Measurements from ENCODE around the gene PPIP5K2.

The PPIP5K2 gene

GRCh38 chr5:103234239-103234975 is 114.3 kb downstream of the PPIP5K2 start:
- Histone ChIP-seq H3K9me3 (ENCODE audit: control insufficient read depth in 1 of 2, low read length in 2 of 2) (peaks cover 0 to 7% of the 10 kb centered on the region in 2 donors), H3K27ac (ENCODE audit: low read depth, low read length) (no peak overlapping the region), H3K4me1 (ENCODE audit: control insufficient read depth in 1 of 2, insufficient read depth in 2 of 2, low read length in 2 of 2) (peaks cover 0 to 5% of the 10 kb centered on the region in 2 donors), H3K9ac (ENCODE audit: low read depth in 1 of 2, low read length in 2 of 2) (no peak overlapping the region), H3K4me3 (ENCODE audit: low read depth in 1 of 2, low read length in 2 of 2) (no peak overlapping the region), H3K27me3 (ENCODE audit: control insufficient read depth in 1 of 2, insufficient read depth in 2 of 2, low read length in 2 of 2) (no peaks in the 10 kb centered on the region), H3K36me3 (ENCODE audit: control insufficient read depth in 1 of 2, insufficient read depth in 2 of 2, low read length in 2 of 2) (no peaks in the 10 kb centered on the region)

- Histone ChIP-seq H3K9ac (ENCODE audit: low read depth in 1 of 2, low read length in 2 of 2) (no peak overlapping the region), H3K4me1 (ENCODE audit: control insufficient read depth in 1 of 2, insufficient read depth in 2 of 2, low read length in 2 of 2) (peaks cover 0 to 5% of the 10 kb centered on the region in 2 donors), H3K27me3 (ENCODE audit: control insufficient read depth in 1 of 2, insufficient read depth in 2 of 2, low read length in 2 of 2) (no peaks in the 10 kb centered on the region), H3K4me3 (ENCODE audit: low read depth in 1 of 2, low read length in 2 of 2) (no peak overlapping the region), H3K36me3 (ENCODE audit: control insufficient read depth in 1 of 2, insufficient read depth in 2 of 2, low read length in 2 of 2) (no peaks in the 10 kb centered on the region), H3K9me3 (ENCODE audit: control insufficient read depth in 1 of 2, low read length in 2 of 2) (peaks cover 2 to 13% of the 10 kb centered on the region in 2 donors), H3K27ac (ENCODE audit: low read depth, low read length) (no peak overlapping the region)
These were observed 115.8 kb downstream of the PPIP5K2 start for GRCh38 chr5:103235891-103236290.

- Histone ChIP-seq H3K4me3 (ENCODE audit: low read depth in 1 of 2, low read length in 2 of 2) (no peak overlapping the region), H3K36me3 (ENCODE audit: control insufficient read depth in 1 of 2, insufficient read depth in 2 of 2, low read length in 2 of 2) (no peaks in the 10 kb centered on the region), H3K27ac (ENCODE audit: low read depth, low read length) (no peak overlapping the region), H3K9me3 (ENCODE audit: control insufficient read depth in 1 of 2, low read length in 2 of 2) (peaks cover 2 to 13% of the 10 kb centered on the region in 2 donors), H3K27me3 (ENCODE audit: control insufficient read depth in 1 of 2, insufficient read depth in 2 of 2, low read length in 2 of 2) (no peaks in the 10 kb centered on the region), H3K9ac (ENCODE audit: low read depth in 1 of 2, low read length in 2 of 2) (no peak overlapping the region), H3K4me1 (ENCODE audit: control insufficient read depth in 1 of 2, insufficient read depth in 2 of 2, low read length in 2 of 2) (peaks cover 0 to 5% of the 10 kb centered on the region in 2 donors)
These were observed 117.7 kb downstream of the PPIP5K2 start for GRCh38 chr5:103237778-103238177.

- Histone ChIP-seq H3K27me3 (ENCODE audit: control insufficient read depth in 1 of 2, insufficient read depth in 2 of 2, low read length in 2 of 2) (no peaks in the 10 kb centered on the region), H3K4me3 (ENCODE audit: low read depth in 1 of 2, low read length in 2 of 2) (no peak overlapping the region), H3K36me3 (ENCODE audit: control insufficient read depth in 1 of 2, insufficient read depth in 2 of 2, low read length in 2 of 2) (no peaks in the 10 kb centered on the region), H3K27ac (ENCODE audit: low read depth, low read length) (no peak overlapping the region), H3K9me3 (ENCODE audit: control insufficient read depth in 1 of 2, low read length in 2 of 2) (peaks cover 2 to 13% of the 10 kb centered on the region in 2 donors), H3K4me1 (ENCODE audit: control insufficient read depth in 1 of 2, insufficient read depth in 2 of 2, low read length in 2 of 2) (no peaks in the 10 kb centered on the region), H3K9ac (ENCODE audit: low read depth in 1 of 2, low read length in 2 of 2) (no peak overlapping the region)
These were observed 123.6 kb downstream of the PPIP5K2 start for GRCh38 chr5:103243665-103244064.

- Histone ChIP-seq H3K4me1 (ENCODE audit: control insufficient read depth in 1 of 2, insufficient read depth in 2 of 2, low read length in 2 of 2) (no peaks in the 10 kb centered on the region), H3K4me3 (ENCODE audit: low read depth in 1 of 2, low read length in 2 of 2) (no peak overlapping the region), H3K27me3 (ENCODE audit: control insufficient read depth in 1 of 2, insufficient read depth in 2 of 2, low read length in 2 of 2) (no peaks in the 10 kb centered on the region), H3K36me3 (ENCODE audit: control insufficient read depth in 1 of 2, insufficient read depth in 2 of 2, low read length in 2 of 2) (no peaks in the 10 kb centered on the region), H3K9me3 (ENCODE audit: control insufficient read depth in 1 of 2, low read length in 2 of 2) (peaks cover 2 to 6% of the 10 kb centered on the region in 2 donors), H3K9ac (ENCODE audit: low read depth in 1 of 2, low read length in 2 of 2) (no peak overlapping the region), H3K27ac (ENCODE audit: low read depth, low read length) (no peak overlapping the region)
These were observed 124.3 kb downstream of the PPIP5K2 start for GRCh38 chr5:103244398-103244797.

GRCh38 chr5:103245761-103246160 is 125.7 kb downstream of the PPIP5K2 start:
- no peaks in the 10 kb centered on the region for H3K36me3 ChIP-seq (ENCODE audit: control insufficient read depth in 1 of 2, insufficient read depth in 2 of 2, low read length in 2 of 2)
- H3K27ac ChIP-seq (ENCODE audit: low read depth, low read length) = no peak overlapping the region
- no peak overlapping the region for H3K4me3 ChIP-seq (ENCODE audit: low read depth in 1 of 2, low read length in 2 of 2)
- H3K4me1 ChIP-seq (ENCODE audit: control insufficient read depth in 1 of 2, insufficient read depth in 2 of 2, low read length in 2 of 2) = no peaks in the 10 kb centered on the region
- H3K27me3 ChIP-seq (ENCODE audit: control insufficient read depth in 1 of 2, insufficient read depth in 2 of 2, low read length in 2 of 2) = no peaks in the 10 kb centered on the region
- H3K9ac ChIP-seq (ENCODE audit: low read depth in 1 of 2, low read length in 2 of 2) = no peak overlapping the region
- no peaks in the 10 kb centered on the region for H3K9me3 ChIP-seq (ENCODE audit: control insufficient read depth in 1 of 2, low read length in 2 of 2)

GRCh38 chr5:103247118-103247517 is 127.0 kb downstream of the PPIP5K2 start:
- Histone ChIP-seq H3K36me3 (ENCODE audit: control insufficient read depth in 1 of 2, insufficient read depth in 2 of 2, low read length in 2 of 2) (no peaks in the 10 kb centered on the region), H3K27me3 (ENCODE audit: control insufficient read depth in 1 of 2, insufficient read depth in 2 of 2, low read length in 2 of 2) (no peaks in the 10 kb centered on the region), H3K4me3 (ENCODE audit: low read depth in 1 of 2, low read length in 2 of 2) (no peak overlapping the region), H3K4me1 (ENCODE audit: control insufficient read depth in 1 of 2, insufficient read depth in 2 of 2, low read length in 2 of 2) (no peaks in the 10 kb centered on the region), H3K9ac (ENCODE audit: low read depth in 1 of 2, low read length in 2 of 2) (no peak overlapping the region), H3K9me3 (ENCODE audit: control insufficient read depth in 1 of 2, low read length in 2 of 2) (no peaks in the 10 kb centered on the region), H3K27ac (ENCODE audit: low read depth, low read length) (no peak overlapping the region)

GRCh38 chr5:103249068-103249467 is 129.0 kb downstream of the PPIP5K2 start:
- no peak overlapping the region for H3K27ac ChIP-seq (ENCODE audit: low read depth, low read length)
- H3K27me3 ChIP-seq (ENCODE audit: control insufficient read depth in 1 of 2, insufficient read depth in 2 of 2, low read length in 2 of 2) = peaks cover 0 to 5% of the 10 kb centered on the region in 2 donors
- H3K36me3 ChIP-seq (ENCODE audit: control insufficient read depth in 1 of 2, insufficient read depth in 2 of 2, low read length in 2 of 2) = no peaks in the 10 kb centered on the region
- H3K9me3 ChIP-seq (ENCODE audit: control insufficient read depth in 1 of 2, low read length in 2 of 2) = no peaks in the 10 kb centered on the region
- no peak overlapping the region for H3K9ac ChIP-seq (ENCODE audit: low read depth in 1 of 2, low read length in 2 of 2)
- no peaks in the 10 kb centered on the region for H3K4me1 ChIP-seq (ENCODE audit: control insufficient read depth in 1 of 2, insufficient read depth in 2 of 2, low read length in 2 of 2)
- no peak overlapping the region for H3K4me3 ChIP-seq (ENCODE audit: low read depth in 1 of 2, low read length in 2 of 2)

GRCh38 chr5:103254921-103255320 is 134.8 kb downstream of the PPIP5K2 start:
- Histone ChIP-seq H3K36me3 (ENCODE audit: control insufficient read depth in 1 of 2, insufficient read depth in 2 of 2, low read length in 2 of 2) (no peaks in the 10 kb centered on the region), H3K4me1 (ENCODE audit: control insufficient read depth in 1 of 2, insufficient read depth in 2 of 2, low read length in 2 of 2) (peaks cover 9 to 14% of the 10 kb centered on the region in 2 donors), H3K9ac (ENCODE audit: low read depth in 1 of 2, low read length in 2 of 2) (no peak overlapping the region), H3K9me3 (ENCODE audit: control insufficient read depth in 1 of 2, low read length in 2 of 2) (no peaks in the 10 kb centered on the region), H3K27me3 (ENCODE audit: control insufficient read depth in 1 of 2, insufficient read depth in 2 of 2, low read length in 2 of 2) (peaks cover 0 to 5% of the 10 kb centered on the region in 2 donors), H3K27ac (ENCODE audit: low read depth, low read length) (no peak overlapping the region), H3K4me3 (ENCODE audit: low read depth in 1 of 2, low read length in 2 of 2) (no peak overlapping the region)

GRCh38 chr5:103255691-103256090 is 135.6 kb downstream of the PPIP5K2 start:
- peaks cover 9 to 14% of the 10 kb centered on the region in 2 donors for H3K4me1 ChIP-seq (ENCODE audit: control insufficient read depth in 1 of 2, insufficient read depth in 2 of 2, low read length in 2 of 2)
- H3K9ac ChIP-seq (ENCODE audit: low read depth in 1 of 2, low read length in 2 of 2) = no peak overlapping the region
- peaks cover 0 to 5% of the 10 kb centered on the region in 2 donors for H3K27me3 ChIP-seq (ENCODE audit: control insufficient read depth in 1 of 2, insufficient read depth in 2 of 2, low read length in 2 of 2)
- H3K4me3 ChIP-seq (ENCODE audit: low read depth in 1 of 2, low read length in 2 of 2) = no peak overlapping the region
- no peak overlapping the region for H3K27ac ChIP-seq (ENCODE audit: low read depth, low read length)
- H3K9me3 ChIP-seq (ENCODE audit: control insufficient read depth in 1 of 2, low read length in 2 of 2) = no peaks in the 10 kb centered on the region
- H3K36me3 ChIP-seq (ENCODE audit: control insufficient read depth in 1 of 2, insufficient read depth in 2 of 2, low read length in 2 of 2) = no peaks in the 10 kb centered on the region
